Loucy (cell line): ENCODE data around the gene RPS19.

Experiments
- H2AFZ ChIP-seq: fragments of 200-600 bp; sonication (generic); 2 replicates; pipeline ENCODE4 v1.6.0; 2016; ENCODE audit warnings: antibody characterized with exemption, mild to moderate bottlenecking, low read length, moderate library complexity
- H3F3A ChIP-seq: fragments of 200-600 bp; 2 replicates; pipeline ENCODE4 v1.6.0; 2016; ENCODE audit warnings: antibody characterized with exemption, low read depth, mild to moderate bottlenecking
- H3K27me3 ChIP-seq: fragments of 200-600 bp; sonication (generic); 2 replicates; pipeline ENCODE4 v1.6.1; 2014; ENCODE audit warnings: low read length, mild to moderate bottlenecking; ENCODE audit not compliant: insufficient read depth, poor library complexity, severe bottlenecking
- H3K36me3 ChIP-seq: fragments of 200-600 bp; sonication (generic); 2 replicates; pipeline ENCODE4 v1.6.1; 2016; ENCODE audit warnings: low read length; ENCODE audit not compliant: insufficient read depth
- H3K4me1 ChIP-seq: fragments of 200-600 bp; sonication (generic); 2 replicates; pipeline ENCODE4 v1.5.1; 2014; ENCODE audit warnings: low read length, mild to moderate bottlenecking; ENCODE audit not compliant: insufficient read depth, poor library complexity, severe bottlenecking
- H3K4me2 ChIP-seq: fragments of 200-600 bp; sonication (generic); 2 replicates; pipeline ENCODE4 v1.6.0; 2014; ENCODE audit warnings: antibody characterized with exemption, low read length, low read depth, mild to moderate bottlenecking; ENCODE audit not compliant: poor library complexity, severe bottlenecking
- H3K4me3 ChIP-seq: fragments of 200-600 bp; sonication (generic); 2 replicates; pipeline ENCODE4 v1.5.1; 2014; ENCODE audit warnings: low read length, mild to moderate bottlenecking, mixed read lengths; ENCODE audit not compliant: poor library complexity, severe bottlenecking
- H3K79me2 ChIP-seq: fragments of 200-600 bp; sonication (generic); 2 replicates; pipeline ENCODE4 v1.6.1; 2014; ENCODE audit warnings: low read length; ENCODE audit not compliant: insufficient read depth
- H3K9ac ChIP-seq: fragments of 200-600 bp; sonication (generic); 2 replicates; pipeline ENCODE4 v1.6.0; 2014; ENCODE audit warnings: mild to moderate bottlenecking, low read depth, low read length, moderate library complexity; ENCODE audit not compliant: poor library complexity, severe bottlenecking
- H3K9me2 ChIP-seq: fragments of 200-600 bp; sonication (generic); replicated peaks from 2 replicates; pipeline ENCODE4 v1.6.1; 2016; ENCODE audit warnings: low read depth, low read length, mixed read lengths
- H3K9me3 ChIP-seq: fragments of 200-600 bp; sonication (generic); 2 replicates; pipeline ENCODE4 v1.6.1; 2014; ENCODE audit warnings: mild to moderate bottlenecking, antibody characterized with exemption, low read length, low read depth; ENCODE audit not compliant: insufficient read depth
- H4K20me1 ChIP-seq: fragments of 200-600 bp; sonication (generic); 2 replicates; pipeline ENCODE4 v1.6.0; 2014; ENCODE audit warnings: antibody characterized with exemption, low read length, mild to moderate bottlenecking; ENCODE audit not compliant: insufficient read depth, poor library complexity, severe bottlenecking
- EZH2phosphoT487 ChIP-seq: fragments of 200-600 bp; IDR thresholded peaks from 2 replicates; pipeline ENCODE4 v1.6.1; 2018; ENCODE audit warnings: antibody characterized with exemption, mild to moderate bottlenecking, moderate library complexity, borderline replicate concordance
- TF ChIP-seq, protein P1 (sequence below): fragments of 200-600 bp; sonication (generic); conservative IDR thresholded peaks from 2 replicates; pipeline ENCODE4 v1.5.1; 2014; ENCODE audit warnings: mild to moderate bottlenecking, antibody characterized with exemption, low read length

Gene RPS19

GRCh38 chr19:41853344-41853743 is 6.7 kb upstream of the RPS19 start:
- Histone ChIP-seq H3K9me2 (no peaks in the 10 kb centered on the region), H3K27me3 (no peaks in the 10 kb centered on the region), H3K4me2 (no peak overlapping the region)

GRCh38 chr19:41853768-41854167 is 6.3 kb upstream of the RPS19 start:
- TF ChIP-seq, protein P1, sequence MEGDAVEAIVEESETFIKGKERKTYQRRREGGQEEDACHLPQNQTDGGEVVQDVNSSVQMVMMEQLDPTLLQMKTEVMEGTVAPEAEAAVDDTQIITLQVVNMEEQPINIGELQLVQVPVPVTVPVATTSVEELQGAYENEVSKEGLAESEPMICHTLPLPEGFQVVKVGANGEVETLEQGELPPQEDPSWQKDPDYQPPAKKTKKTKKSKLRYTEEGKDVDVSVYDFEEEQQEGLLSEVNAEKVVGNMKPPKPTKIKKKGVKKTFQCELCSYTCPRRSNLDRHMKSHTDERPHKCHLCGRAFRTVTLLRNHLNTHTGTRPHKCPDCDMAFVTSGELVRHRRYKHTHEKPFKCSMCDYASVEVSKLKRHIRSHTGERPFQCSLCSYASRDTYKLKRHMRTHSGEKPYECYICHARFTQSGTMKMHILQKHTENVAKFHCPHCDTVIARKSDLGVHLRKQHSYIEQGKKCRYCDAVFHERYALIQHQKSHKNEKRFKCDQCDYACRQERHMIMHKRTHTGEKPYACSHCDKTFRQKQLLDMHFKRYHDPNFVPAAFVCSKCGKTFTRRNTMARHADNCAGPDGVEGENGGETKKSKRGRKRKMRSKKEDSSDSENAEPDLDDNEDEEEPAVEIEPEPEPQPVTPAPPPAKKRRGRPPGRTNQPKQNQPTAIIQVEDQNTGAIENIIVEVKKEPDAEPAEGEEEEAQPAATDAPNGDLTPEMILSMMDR, result no peak
- TF ChIP-seq EZH2phosphoT487, result no peak
- Histone ChIP-seq H2AFZ (no peak overlapping the region), H3K27me3 (no peaks in the 10 kb centered on the region), H4K20me1 (no peaks in the 10 kb centered on the region), H3K36me3 (no peaks in the 10 kb centered on the region), H3K4me2 (no peak overlapping the region), H3K9ac (no peak overlapping the region), H3K4me1 (no peaks in the 10 kb centered on the region), H3K79me2 (no peaks in the 10 kb centered on the region), H3K4me3 (no peak overlapping the region), H3F3A (no peaks in the 10 kb centered on the region), H3K9me3 (no peaks in the 10 kb centered on the region), H3K9me2 (no peaks in the 10 kb centered on the region)

More at GRCh38 chr19:41853344-41853743, 6.7 kb upstream of the RPS19 start:
- Histone ChIP-seq H3K79me2 (no peaks in the 10 kb centered on the region), H3K4me3 (no peak overlapping the region), H4K20me1 (no peaks in the 10 kb centered on the region), H3F3A (no peaks in the 10 kb centered on the region), H3K9ac (no peak overlapping the region), H3K4me1 (no peaks in the 10 kb centered on the region), H2AFZ (no peak overlapping the region), H3K36me3 (no peaks in the 10 kb centered on the region), H3K9me3 (no peaks in the 10 kb centered on the region)
- TF ChIP-seq, protein P1, result no peak
- no peak for TF ChIP-seq EZH2phosphoT487

DNA sequence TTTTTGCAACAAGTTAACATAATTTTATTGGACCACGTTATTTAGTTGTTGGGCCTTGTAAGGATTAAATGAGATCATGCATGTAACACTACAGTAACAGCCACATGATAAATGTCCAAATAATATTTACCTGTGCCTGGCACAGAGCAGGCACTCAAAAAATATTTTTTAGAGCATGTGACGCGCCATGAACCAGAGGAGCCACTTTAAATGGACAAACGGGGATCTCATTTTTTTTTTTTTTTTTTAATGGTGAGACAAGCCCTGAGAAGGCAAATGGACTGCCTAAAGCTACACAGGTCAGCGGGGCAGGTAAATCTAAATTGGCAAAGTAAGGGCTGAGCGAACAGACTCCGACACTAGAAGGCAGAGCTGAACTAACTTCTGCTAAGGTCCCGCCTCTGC is 840 bp upstream of the RPS19 start:
- H3K9me3 ChIP-seq, result no peaks in the 10 kb centered on the region
- peak overlapping the region; percentile 65; the same call in 1 of the 2 replicates for H2AFZ ChIP-seq
- H3F3A ChIP-seq, result no peaks in the 10 kb centered on the region
- peaks cover 38% of the 10 kb centered on the region for H3K4me1 ChIP-seq
- H3K9me2 ChIP-seq, result no peaks in the 10 kb centered on the region
- peaks cover 5% of the 10 kb centered on the region for H3K27me3 ChIP-seq
- H3K4me3 ChIP-seq, result peak overlapping the region; percentile 62
- peak overlapping the region; percentile 58 for H3K9ac ChIP-seq
- H4K20me1 ChIP-seq, result peaks cover 39% of the 10 kb centered on the region
- peak overlapping the region; percentile 79 for H3K4me2 ChIP-seq
- TF ChIP-seq, protein P1, result no peak; the same call in 1 of the 2 replicates
- no peak for TF ChIP-seq EZH2phosphoT487
- H3K36me3 ChIP-seq, result peaks cover 27% of the 10 kb centered on the region
- H3K79me2 ChIP-seq, result peaks cover 42% of the 10 kb centered on the region
